ENCODE data around the gene SLC9A6.
"Not testable (repeated sequence)": the region's sequence is repeated elsewhere in the genome, so short reads cannot be mapped to it uniquely, and the experiment has no call there.

Gene SLC9A6

GRCh38 chrX:136030303-136031191 lies 45.3 kb downstream of the SLC9A6 start:
- peak; percentile 15 for DNase-seq (ENCODE audit: low spot score)

DNA sequence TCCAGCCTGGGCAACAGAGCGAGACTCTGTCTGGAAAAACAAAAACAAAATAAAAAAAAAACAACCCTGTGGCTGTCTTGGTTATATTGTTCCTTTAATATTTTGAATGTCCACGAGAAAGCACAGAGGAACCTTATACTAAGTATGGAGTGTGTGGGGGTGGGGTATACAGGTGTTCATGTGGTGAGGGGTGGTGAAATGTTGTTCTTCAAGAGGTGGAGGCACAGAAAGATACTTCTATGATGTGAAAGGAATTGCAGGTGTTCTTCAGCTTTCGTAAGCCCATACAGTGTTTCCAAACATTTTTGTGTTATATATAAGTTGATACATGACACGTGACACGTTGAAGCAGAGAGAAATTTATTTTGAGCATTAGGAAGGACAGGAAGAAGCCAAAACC lies 46.4 kb downstream of the SLC9A6 start:
- no peak for DNase-seq (ENCODE audit: low spot score)

GRCh38 chrX:136032370-136032769 lies 47.1 kb downstream of the SLC9A6 start:
- DNase-seq (ENCODE audit: low spot score) = no peak

- no peak for DNase-seq (ENCODE audit: low spot score)
These were observed 49.4 kb downstream of the SLC9A6 start for GRCh38 chrX:136034668-136035067.

- DNase-seq (ENCODE audit: low spot score) = no peak
These were observed 50.4 kb downstream of the SLC9A6 start for GRCh38 chrX:136035663-136036062.

GRCh38 chrX:136039485-136039884 lies 54.2 kb downstream of the SLC9A6 start:
- no peak for DNase-seq (ENCODE audit: low spot score)

- DNase-seq (ENCODE audit: low spot score) = no peak
These were observed 54.7 kb downstream of the SLC9A6 start for GRCh38 chrX:136039968-136040367.

DNA sequence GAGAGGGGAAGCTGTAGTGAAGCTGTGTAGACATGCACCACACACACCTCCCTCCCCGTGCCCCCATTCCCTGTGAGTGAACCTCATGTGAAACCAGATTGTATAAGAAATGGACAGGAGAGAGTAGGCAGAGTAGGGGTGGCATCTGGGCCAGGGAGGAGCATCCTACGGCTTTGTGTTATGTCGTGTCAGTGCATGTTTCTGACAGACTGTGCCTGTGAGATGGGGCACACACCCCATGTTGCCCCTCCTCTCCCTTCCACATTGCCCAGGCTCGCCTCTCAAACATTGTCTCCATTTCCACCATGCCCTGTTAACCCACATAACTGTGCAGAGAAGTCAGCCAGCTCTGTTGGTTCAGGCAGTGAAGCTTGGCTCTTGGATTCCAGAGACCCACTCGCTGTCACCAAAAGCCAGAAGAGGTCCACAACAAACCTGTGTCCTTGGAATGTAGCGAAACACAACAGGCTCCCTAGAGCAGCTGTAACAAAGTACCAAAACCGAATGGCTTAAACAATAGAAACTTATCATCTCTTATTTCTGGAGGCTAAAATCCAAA lies 56.1 kb downstream of the SLC9A6 start:
- DNase-seq (ENCODE audit: low spot score) = no peak

GRCh38 chrX:136045008-136045407 lies 59.8 kb downstream of the SLC9A6 start:
- DNase-seq (ENCODE audit: low spot score) = no peak

DNA sequence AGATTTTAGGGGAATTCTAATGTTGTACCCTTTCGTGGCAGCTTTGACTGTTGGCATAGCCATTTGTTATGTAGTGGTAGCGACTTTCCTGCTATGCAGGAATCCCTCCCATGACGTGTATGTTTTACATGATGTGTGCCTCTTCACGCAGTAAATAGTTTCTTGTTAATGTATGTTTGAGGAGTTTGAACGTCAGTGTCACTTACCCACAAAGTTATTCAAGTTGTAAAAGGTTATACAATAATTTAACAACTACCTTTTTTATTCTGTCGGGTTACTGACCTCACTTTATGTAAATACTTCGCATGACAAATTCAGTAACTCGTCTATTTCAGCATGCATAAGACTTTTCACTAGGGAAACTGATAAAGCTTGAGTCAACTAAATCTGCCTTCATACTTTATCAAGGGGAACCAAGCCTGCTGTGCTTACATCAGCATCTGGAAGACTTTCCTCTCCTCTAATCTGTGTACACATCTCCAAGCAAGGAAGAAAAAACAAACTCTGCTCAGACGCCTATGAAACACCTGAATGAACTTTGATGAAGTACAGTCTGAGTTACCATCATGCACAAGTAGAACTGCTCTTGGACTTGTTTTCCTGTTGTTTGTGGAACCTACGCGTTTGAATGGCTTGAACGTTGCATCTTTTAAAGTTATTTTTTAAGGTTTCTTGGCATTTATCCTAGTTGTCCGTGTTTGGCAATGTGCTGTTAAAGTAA lies 61.2 kb downstream of the SLC9A6 start:
- no peak for DNase-seq (ENCODE audit: low spot score)

DNA sequence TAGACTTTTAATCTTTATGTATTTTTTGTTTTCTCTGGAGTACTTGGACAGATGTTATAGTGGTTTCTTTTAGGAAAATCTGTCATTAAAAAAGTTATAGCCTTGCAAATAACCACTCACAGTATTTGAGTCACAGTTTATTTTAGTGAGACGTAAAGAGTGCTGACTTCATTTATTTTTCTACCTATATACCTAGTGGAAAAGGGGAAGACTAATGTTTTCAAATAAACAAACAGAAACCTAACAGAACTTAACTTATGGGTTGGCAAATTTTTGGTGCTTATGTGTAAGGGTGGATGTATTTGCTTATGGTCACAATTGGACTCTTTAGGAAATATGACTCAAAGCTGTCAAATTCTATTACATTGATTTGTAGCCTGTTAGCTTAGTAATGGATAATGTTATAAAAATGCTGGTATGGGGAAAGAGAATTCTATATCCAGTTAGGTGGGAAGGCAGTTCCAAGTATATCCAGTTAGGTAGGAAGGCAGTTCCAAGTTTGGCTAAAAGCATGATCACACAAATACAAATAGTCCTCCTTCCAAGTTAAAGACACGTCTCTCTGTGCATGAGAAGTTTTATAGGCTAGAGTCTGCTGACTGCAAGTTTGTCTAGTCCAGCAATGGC lies 61.9 kb downstream of the SLC9A6 start:
- no peak for DNase-seq (ENCODE audit: low spot score)

DNA sequence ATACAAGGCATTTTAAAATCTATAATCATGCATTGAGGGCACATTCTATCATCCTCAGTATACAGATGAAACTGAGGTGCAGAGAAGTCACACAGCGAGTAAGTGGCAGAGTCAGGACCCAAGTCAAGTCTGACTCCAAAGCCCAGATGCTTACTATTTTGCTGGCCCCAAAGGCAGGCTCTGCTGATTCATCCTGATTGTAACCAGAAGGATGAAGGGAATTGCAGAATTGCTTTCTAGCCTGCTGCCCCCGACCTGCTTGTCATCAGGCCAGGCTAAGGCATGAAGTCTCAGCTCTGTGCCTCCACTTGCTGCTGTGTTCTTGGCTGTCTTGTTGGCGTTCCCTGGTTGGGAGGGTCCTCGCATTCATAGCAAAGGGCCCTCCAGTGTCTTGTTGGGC lies 62.7 kb downstream of the SLC9A6 start:
- DNase-seq (ENCODE audit: low spot score) = no peak

GRCh38 chrX:136048446-136048845 lies 63.2 kb downstream of the SLC9A6 start:
- DNase-seq (ENCODE audit: low spot score) = no peak

GRCh38 chrX:136049608-136050007 lies 64.4 kb downstream of the SLC9A6 start:
- DNase-seq (ENCODE audit: low spot score) = no peak

DNA sequence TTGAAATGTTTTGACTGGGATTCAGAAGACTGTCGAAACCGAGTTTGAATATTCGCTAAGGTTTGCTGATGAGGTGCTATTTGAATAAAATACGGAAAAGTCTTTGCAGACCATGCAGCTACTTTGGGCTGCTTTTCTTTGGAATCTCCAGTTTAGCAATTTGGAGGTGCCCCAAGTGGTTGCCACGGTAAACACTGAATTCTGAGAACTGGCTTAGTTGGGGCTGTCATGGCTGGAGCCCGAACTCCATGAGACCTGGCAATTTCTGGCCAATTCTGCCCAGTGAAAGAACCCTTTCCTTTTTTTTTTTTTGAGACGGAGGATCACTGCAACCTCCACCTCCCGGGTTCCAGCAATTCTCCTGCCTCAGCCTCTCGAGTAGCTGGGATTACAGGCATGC lies 65.6 kb downstream of the SLC9A6 start:
- not testable (repeated sequence) for DNase-seq (ENCODE audit: low spot score)

- no peak for DNase-seq (ENCODE audit: low spot score)
These were observed 66.4 kb downstream of the SLC9A6 start for GRCh38 chrX:136051611-136052010.

- DNase-seq (ENCODE audit: low spot score) = peak; percentile 31
These were observed 70.5 kb downstream of the SLC9A6 start for GRCh38 chrX:136055651-136056221.

- no peak for DNase-seq (ENCODE audit: low spot score)
These were observed 72.3 kb downstream of the SLC9A6 start for GRCh38 chrX:136057567-136057966.

DNA sequence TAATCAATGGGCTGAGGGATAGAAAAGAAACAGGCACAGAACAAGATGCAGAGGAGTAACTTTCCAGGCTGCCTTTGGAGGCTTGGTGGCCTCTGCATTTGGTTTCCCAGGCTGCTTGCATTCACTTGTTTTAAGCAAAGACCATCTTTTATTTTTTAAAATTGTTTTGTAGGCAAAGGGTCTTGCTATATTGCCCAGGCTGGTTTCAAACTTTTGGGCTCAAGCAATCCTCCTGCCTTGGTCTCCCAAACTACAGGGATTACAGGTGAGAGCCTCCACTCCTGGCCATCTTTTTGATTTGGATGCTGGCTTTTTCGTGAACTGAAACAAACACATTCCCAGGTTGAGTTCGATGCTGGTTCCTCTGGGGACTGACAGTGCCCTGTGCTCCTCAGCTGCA lies 74.1 kb downstream of the SLC9A6 start:
- no peak for DNase-seq (ENCODE audit: low spot score)

- no peak for DNase-seq (ENCODE audit: low spot score)
These were observed 76.1 kb downstream of the SLC9A6 start for GRCh38 chrX:136061286-136061685.

DNA sequence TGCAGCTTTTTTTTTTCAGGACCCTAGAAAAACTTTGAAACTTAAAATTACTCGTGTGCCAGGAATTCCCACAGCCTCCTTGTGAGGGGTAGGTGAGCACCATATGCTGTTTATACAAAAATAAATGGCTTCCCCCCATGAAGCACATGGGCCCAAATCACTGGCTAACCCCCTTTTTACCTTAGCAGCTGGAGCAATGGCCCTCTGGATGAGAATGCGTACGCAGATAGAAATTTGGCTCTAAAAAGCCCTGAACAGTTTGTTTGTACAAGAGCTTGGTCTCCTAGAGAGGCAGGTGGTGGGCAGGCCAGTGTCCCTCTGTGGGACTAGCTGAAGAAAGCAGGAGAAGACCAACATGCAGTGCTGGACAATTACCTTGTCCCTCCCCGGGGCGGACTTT lies 76.5 kb downstream of the SLC9A6 start:
- DNase-seq (ENCODE audit: low spot score) = no peak
